Spleen (tissue), 7 donors: ENCODE measurements around the gene SLC25A45.

Experiments used
- CTCF ChIP-seq, 11 experiments: fragments of 200-600 bp in 7 of 11; fragments of 450-650 bp in 4 of 11; sonication (generic) in 4 of 11; IDR thresholded peaks in 8 of 11; conservative IDR thresholded peaks in 3 of 11; 1 replicate in 7 of 11; 2 replicates in 4 of 11; pipeline versions ENCODE4 v1.4.0 to v1.8.0; 2016 to 2021; ENCODE audit warnings: antibody characterized with exemption in 11 of 11, inconsistent platforms in 4 of 11, mild to moderate bottlenecking in 1 of 11
- POLR2A ChIP-seq, 3 donors: fragments of 450-650 bp; IDR thresholded peaks; one replicate each; pipeline ENCODE4 v1.5.1; 2017; ENCODE audit warnings: antibody characterized with exemption in 3 of 3, mild to moderate bottlenecking in 1 of 3
- donor health status: DM: no; HTN: no; CAD: no; lungs with moderate emphysema.
- donor health status: DM: no; HTN: no; CAD: no.
- donor health status: DM: no; HTN: no; CAD: no.

- TF ChIP-seq CTCF (IDR thresholded peaks at IDR 0.05 in 8 of 11, conservative IDR thresholded peaks at IDR 0.05 in 3 of 11) (no peak), POLR2A (IDR thresholded peaks at IDR 0.05) (no peak)
These were observed 18.0 kb upstream of the SLC25A45 start for GRCh38 chr11:65400307-65401072.
